Right renal pelvis (tissue), 4 donors: ENCODE data around the gene RP9. TPM values are rescaled to one million over a fixed set of nuclear protein-coding genes. Genes with fewer than 3 reads are reported as not detected.

Experiments
- DNase-seq, 4 donors: peaks; one replicate each; pipeline ENCODE4 v3.0.0-alpha.2; 2013; ENCODE audit warnings: low read depth in 4 of 4, low spot score in 3 of 4, missing footprints in 1 of 4
- polyA plus RNA-seq, 4 donors: library from polyadenylated mRNA; unstranded; fragments of 120-200 nt; gene quantifications; one replicate each; pipeline ENCODE4 v1.2.1, GENCODE V29; 2013; ENCODE audit not compliant: insufficient read length in 4 of 4

The RP9 gene, protein sequence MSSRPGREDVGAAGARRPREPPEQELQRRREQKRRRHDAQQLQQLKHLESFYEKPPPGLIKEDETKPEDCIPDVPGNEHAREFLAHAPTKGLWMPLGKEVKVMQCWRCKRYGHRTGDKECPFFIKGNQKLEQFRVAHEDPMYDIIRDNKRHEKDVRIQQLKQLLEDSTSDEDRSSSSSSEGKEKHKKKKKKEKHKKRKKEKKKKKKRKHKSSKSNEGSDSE
- 10 to 100 TPM; 23.9 to 30.0 (median 27.1) TPM for polyA plus RNA-seq

DNA sequence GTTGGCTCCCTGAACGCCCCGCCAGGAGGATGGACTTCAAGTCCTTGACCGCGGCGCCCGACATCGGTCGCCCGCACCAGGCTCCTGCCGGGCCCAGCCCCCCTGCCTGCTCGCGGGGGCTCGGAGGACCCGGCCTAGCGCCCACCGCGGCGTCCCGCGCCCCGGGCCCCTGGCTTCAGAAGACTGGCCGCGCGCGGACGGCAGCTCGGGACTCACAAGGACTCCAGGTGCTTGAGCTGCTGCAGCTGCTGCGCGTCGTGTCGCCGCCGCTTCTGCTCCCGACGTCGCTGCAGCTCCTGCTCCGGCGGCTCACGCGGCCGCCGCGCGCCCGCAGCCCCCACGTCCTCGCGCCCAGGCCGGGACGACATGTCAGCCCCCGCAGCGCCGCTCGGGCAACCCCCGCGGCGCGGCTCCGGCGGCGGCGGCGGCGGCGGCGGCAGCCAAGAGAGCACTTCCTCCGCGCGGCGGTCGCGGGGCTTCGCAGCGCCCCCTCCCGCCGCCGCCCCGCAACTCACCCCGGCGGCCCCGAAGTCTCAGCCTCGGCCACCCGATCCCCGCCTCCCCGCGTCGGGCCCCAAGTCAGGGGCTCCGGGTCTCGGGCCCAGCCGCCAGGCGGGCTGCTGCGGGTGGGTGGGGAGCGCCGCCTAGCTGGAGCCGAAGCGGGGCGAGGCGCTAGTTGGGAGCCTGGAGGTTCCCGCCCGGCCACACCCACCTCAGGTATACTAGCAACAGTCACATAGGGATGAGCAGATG is at the start of gene RP9:
RP9 (minus strand) TSS at position 400 of the 753 bp plus-strand sequence; CDS start at position 368, 32 bp downstream.
- peak in 2 of 4 donors; percentile 64 to 69 for DNase-seq

DNA sequence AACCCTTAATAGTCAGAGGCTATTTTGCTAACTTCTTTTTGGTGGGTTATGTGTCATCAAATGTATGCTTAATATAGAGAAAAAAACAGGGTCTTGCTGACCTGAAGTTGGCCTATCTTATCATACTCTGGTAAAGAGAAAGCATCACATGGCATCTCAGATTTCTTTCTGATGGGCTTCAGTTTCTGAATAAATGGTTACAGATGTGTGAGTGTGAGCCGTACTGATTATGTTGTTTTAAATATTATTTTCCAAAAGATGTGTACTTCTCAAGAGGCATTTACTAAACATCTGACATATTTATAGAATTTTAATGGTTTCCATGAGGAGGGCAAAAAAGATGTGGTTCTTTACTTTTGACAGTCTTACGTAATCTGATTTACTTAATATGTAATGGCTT is 48.6 kb upstream of the RP9 start:
- DNase-seq, result no peak

DNA sequence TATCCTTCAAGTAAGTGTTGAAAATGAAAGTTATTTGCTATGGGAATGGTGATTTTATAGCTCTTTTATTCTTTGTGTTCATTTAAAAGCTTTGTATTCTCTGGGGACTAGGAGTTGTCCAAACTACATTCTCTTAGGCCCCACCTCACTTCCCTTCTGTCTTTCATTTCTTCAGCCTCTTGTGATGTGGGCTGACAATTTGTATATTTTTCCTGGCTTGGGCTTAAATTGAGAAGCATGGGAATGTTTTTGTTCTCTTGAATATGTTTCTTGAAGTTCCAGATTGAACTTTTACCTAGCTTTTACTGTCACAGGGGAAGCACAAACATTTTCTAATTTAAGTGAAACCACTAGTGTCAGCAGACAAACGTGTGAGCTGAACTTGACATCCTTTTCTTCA is 48.1 kb upstream of the RP9 start:
- DNase-seq, result no peak

DNA sequence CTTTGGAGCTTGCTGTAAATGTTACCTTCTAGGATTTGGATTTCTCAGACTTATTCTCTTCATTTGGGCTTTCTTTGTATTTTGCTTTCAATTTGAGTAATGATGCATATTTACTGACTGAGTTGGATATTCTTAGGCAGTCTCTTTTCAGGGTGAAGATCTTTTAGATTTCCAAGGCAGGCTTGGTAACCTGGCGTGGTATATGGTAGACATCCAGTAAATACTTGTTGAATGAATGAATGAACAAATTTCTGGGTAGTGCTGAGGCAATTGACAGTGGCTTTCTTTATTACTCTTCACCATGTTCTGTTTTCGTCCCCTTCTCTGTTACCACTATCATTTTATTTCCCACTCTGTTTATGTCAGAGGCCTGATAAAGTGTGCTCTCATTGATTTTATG is 47.2 kb upstream of the RP9 start:
- DNase-seq, result no peak

DNA sequence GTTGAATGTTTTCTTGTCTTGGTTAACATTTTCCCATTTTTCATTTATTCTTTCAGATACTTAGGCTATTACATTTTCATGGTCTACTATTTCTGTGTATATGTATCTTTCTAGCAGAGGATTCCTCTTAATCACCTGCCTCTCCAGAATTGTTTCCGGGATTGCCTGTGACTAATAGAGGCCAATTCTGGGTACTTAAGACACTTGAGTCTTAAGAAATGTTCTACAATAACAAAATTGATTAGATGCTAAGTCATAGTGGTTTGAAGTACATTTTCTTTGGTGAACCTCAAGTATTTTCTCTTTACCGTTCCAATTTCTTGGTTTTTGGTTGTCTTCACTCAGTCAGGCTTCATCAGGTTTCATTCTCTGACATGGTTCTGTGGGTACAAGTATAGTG is 46.6 kb upstream of the RP9 start:
- DNase-seq, result no peak

DNA sequence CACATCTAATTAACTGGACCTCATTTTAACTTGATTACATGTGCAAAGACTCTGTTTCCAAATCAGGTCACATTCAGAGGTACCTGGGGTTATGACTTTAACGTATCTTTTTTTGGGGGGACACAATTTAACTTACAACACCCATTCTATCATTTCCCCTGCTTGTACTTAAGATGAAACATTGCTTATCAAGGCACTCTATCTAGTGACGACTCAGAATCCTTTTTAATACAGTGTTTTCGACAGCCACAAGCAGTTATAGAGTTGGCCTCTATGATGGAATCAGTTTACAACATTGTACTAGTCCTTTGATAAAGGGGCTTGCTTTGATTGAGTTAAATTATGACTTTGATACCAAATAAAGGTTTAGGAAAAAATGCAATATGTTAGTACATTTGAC is 42.9 kb upstream of the RP9 start:
- DNase-seq, result no peak

DNA sequence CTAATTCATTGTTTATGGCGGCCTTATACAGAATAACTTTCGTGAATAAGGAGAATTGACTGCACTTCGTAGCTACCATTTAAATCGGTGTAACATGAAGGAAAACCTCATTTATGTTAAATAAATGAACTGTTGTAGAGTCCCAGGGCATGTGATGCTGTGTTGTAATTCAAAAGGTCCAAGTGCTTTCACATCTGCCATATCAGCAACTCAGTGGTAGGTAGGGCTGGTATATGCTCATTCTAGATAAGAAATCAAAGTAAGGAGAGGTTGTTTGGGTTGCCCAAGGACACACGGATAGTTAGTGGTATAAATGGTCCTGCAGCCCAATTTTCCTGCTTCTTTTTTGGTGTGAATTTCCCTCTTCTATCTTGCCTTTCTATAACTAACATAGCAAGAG is 36.0 kb upstream of the RP9 start:
- no peak for DNase-seq

DNA sequence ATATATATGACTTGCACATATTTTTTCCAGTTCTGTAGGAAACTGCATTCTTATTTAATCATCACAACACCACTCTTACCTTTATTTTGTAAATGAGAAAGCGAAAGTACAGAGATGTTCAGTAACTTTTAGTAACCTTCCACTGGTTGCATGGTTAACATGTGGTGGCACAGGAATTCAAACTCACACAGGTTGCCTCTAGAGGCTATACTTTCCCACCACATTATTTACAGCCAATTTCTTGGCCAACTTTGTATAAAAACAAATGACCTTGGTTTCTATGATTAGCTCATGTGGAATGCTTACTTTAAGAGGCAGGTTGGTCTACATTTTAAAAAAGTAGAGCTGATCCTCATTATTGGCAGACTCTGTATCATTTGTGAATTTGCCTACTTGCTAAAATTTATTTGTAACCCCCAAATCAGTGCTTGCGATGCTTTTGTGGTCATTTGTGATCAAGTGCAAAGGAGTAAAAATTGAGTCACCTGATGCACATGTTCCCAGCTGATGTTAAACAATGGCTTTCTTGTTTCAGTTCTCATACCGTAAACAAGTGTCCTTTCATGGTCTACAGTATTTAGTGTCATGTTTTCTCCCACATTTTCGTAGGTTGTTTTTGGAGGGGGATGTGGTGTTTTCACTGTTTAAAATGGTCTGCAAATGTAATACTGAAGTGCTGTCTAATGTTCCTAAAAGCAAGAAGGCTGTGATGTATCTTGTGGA is 35.0 kb upstream of the RP9 start:
- DNase-seq, result no peak

DNA sequence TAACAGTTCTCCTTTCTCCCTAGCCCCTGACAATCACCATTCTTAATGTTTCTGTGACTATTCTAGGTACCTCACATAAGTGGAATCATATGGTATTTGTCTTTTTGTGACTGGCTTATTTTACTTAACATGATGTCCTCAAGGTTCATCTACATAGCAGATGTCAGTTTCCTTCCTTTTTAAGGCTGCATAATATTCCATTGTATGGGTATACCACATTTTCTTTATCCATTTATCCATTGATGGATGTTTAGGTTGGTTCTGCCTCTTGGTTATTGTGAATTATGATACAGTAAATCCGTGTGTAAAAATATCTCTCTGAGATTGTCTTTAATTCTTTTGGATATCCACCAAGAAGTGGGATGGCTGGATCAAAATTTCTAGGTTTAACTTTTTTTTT is 33.4 kb upstream of the RP9 start:
- DNase-seq, result no peak

DNA sequence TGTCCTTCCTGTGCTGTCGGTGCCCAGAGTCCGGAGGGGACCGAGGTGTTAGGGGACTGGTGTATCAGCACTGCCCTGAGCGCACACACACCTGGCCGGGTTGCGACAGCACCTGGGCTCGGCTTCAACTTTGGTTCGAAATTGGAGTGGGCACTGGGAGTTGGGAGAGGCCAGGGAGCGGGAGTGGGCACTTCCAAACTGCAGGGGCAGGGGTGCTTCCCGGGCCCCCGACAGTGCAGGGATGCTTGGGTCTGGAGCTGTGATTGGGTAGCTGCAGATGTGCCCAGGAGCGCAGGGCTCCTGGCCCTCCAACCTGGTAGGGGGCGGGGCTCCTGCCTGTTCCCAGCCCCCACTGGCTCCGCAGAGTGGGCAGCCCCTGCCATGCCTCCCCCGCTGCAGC is 27.9 kb upstream of the RP9 start:
- no peak for DNase-seq

DNA sequence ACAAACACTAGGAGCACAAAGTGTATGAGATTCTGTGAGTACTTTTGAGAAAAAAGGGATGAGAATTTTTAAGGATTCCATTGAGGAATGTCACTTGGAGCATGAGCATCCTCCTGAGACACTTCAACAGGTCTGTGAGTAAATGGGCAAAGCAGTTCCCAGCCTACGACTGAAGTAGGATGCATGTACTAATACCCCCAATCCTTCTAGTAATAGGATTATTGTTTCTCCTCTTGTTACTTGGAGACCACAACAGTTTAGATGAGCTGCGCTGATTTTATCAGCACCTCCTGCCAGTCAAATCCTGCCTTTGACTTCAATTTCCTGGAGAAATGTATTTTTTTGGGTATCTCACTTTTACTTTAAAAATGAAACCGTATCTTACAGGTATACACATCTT is 21.0 kb upstream of the RP9 start:
- DNase-seq, result no peak

DNA sequence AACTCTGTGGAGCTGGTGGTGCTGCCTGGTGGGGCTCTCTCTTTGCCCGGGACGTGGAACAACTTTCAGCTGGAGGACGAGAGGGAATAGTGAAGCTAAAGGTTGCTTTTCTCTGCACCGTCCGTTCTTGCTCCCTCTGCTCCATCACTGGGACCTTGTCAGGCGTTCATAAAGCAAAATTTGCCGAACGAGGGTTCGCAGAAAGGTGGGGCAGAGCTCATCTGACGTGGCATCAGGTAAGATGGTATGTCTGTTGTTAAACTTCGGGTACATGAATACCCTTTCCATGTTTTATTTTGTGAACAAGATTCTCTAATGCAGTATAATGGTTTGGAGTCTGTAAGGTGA is 20.6 kb upstream of the RP9 start:
- DNase-seq, result no peak

DNA sequence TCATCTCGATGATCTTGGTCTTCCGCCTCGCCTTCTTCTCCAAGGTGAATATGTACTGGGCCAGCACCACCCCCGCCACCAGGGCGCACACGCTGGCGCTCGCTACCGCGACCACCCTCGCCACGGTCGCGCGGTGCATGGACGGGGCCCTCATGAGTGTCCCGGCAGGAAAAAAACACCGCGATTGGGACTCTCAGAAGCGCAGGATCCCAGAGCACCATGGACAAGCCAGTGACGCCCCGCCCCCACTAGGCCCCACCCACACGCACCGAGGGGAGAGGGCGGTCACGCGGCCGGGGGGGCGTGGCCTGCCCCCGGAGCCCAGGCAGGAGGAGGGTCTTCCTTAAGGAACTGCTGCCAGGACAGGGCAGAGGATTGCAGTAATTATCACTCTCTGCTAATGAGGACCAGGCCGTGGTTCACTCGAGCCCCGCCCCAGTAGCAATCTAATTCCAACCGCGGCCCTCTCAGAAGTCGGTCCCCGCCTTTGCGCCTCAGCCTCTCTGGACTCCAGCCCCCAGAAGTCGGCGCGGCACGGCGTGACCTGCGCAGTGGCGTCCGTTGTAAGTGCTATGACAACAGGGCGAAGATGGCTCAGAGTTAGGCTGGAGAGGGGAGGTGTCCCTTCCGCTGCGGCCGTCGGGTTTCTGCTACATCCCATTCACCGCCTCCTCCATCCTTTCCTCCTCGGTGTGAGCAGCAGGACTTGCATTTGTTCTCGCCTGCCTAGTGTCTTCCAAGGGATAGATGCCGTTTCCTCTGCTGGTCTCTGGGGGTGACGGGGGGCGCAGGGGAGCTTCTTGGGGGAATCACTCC is 20.0 kb upstream of the RP9 start, which contains the start of gene BBS9:
BBS9 (plus strand) TSS at position 575 of the 816 bp plus-strand sequence. CDS start 16,689 bp downstream, outside the sequence.
- DNase-seq, result peak; percentile 86 to 94 (median 88)

DNA sequence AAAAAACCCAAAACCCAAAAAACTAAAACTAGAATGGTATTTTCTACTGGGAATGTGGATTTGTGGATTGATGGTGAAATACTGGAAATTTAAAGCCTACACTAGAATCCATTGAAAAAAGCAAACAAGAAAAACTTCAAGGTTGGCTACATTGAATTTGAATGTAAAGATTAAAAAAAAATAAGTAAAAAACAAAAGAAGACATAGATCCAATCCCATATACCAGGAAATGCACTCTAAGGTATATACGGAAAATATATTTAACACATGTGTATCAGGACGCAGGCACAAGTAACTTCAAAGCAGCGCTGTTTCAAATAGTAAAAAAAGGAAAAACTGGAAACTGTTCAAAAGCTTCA is 19.4 kb upstream of the RP9 start:
- no peak for DNase-seq

DNA sequence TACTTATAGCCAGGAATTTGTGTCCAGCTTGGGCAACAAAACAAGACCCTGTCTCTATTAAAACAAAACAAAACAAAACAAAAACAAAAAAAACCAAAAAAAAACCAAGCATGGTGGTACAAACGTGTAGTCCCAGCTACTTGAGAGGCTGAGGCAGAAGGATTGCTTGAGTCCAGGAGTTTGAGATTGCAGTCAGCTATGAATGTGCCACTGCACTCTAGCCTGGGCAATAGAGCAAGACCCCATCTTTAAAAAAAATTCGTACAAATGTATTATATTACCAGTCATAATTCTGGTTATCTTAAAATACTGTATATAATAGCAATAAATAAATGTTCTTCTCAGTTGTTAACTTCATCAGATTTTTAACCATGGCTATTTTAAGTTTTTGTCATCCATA is 17.9 kb upstream of the RP9 start:
- DNase-seq, result no peak

DNA sequence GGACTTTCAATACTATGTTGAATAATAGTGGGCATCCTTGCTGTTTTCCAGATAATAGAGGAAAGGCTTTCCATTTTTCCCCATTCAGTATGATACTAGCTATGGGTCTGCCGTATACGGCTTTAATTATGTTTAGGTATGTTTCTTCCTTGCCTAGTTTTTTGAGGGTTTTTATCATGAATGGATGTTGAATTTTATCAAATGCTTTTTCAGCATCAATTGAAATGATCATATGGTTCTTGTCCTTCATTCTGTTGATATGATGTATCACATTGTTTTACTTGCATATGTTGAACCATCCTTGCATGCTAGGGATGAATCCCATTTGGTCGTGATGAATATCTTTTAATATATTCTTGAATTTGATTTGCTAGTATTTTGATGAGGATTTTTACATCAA is 9.2 kb upstream of the RP9 start:
- DNase-seq, result no peak

DNA sequence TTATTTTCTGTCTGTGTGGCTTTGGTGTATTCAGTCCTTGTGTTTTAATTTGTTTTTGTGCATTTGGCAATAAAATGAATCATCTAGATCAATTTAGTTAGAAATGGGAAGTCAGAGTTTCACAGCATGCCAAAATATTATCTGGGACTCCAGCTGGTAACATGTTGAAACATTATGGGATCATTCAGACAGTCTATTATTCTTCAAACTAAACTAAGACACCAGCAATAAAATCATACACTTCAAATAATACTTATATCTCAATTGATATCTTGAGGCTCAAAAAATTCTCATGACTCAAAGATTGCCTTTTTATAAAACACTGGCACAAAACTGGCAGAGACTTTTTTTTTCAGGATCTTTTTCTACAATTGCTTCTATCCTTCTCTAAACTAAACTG is 5.8 kb upstream of the RP9 start:
- DNase-seq, result no peak

DNA sequence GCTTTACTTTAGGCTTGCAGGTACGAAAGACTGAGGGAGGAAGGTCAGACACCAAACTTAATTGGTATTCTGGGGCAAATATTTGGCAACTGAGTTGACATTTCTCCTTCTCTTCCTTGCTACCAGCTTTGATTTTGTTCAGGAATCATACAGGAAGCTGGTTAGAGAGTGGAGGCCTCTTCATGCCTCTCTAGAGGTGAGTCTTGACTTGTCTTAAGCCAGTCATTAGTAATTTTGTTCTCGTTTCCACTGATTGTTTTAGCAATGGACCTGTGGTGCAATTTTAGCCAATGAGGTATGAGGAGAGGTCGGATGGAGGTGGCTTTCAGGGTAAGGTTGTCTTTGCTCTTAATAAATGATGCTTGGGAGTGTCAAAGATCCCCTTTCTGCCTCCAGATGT is 2.4 kb upstream of the RP9 start:
- DNase-seq, result no peak

DNA sequence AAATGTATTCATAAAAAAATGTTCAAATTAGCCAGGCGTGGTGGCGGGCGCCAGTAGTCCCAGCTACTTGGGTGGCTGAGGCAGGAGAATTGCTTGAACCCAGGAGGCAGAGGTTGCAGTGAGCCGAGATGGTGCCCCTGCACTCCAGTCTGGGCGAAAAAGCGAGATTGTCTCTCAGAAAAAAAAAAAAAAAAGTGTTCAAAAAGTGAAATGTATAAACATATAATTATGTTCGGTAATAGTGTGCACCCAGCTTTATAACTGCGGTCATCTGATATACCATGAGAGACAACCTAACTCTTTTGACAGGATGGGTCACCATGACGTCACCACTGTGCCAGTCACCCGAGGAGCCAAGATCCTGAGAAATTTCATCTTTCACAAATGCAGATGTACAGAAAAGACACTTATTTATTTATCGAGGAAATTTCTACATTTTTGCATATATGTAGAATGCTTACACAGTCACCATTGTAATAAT is 594 bp upstream of the RP9 start:
- DNase-seq, result no peak

DNA sequence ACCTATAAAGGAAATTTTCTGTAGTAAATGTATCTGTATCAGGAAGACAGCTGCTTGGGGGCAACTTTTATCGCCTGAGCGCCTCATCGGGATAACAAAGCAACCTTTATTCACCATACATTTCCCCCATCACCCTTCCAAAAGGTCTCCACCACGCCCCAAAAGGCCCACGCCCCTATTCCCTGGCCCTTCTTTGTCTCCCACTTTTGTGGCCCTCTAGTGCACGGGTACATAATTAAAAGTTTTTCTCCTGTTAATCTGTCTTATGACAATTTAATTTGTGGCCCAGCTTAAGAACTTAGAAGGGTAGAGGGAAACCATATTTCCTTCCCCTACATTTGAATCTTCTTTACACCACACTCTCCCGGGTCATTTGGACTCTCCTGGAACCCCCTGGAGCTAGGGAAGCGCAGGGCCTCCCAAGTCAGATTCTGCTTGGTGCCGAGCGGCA is 625 bp downstream of the RP9 start:
- DNase-seq, result no peak
